Panc1 (cell line): ENCODE data around the gene NSDHL.

ENCODE experiments used
- CTCF ChIP-seq: fragments of 450-650 bp; IDR thresholded peaks from 2 replicates; pipeline ENCODE4 v1.5.1; 2017; ENCODE audit warnings: mild to moderate bottlenecking
- POLR2AphosphoS5 ChIP-seq: IDR thresholded peaks from 2 replicates; pipeline ENCODE4 v1.6.1; 2012; ENCODE audit warnings: mild to moderate bottlenecking, low read depth, low read length, moderate library complexity
- REST ChIP-seq, 2 experiments: IDR thresholded peaks; 2 replicates each; pipeline ENCODE4 v1.6.1; 2011 to 2012; ENCODE audit warnings: low read depth in 2 of 2, control low read depth in 1 of 2, low read length in 1 of 2, mild to moderate bottlenecking in 1 of 2, moderate library complexity in 1 of 2; ENCODE audit not compliant: insufficient read depth in 1 of 2
- SIN3A ChIP-seq: IDR thresholded peaks from 2 replicates; pipeline ENCODE4 v1.6.1; 2012; ENCODE audit warnings: low read depth, mild to moderate bottlenecking, low read length, moderate library complexity, borderline replicate concordance; ENCODE audit not compliant: insufficient read depth
- TCF7L2 ChIP-seq: IDR thresholded peaks from 2 replicates; pipeline ENCODE4 v1.6.1; 2011; ENCODE audit warnings: mild to moderate bottlenecking, low read depth, low read length, inconsistent platforms

- TF ChIP-seq CTCF (no peak), POLR2AphosphoS5 (no peak), REST (IDR thresholded peaks at IDR 0.05; ENCODE audit: insufficient read depth in 1 of 2, low read depth in 2 of 2, low read length in 1 of 2) (no peak), TCF7L2 (no peak), SIN3A (no peak)
These were observed 50.4 kb downstream of the NSDHL start for GRCh38 chrX:152881289-152881688.
